Stimulated activated CD4-positive, alpha-beta T cell treated with anti-CD3 and anti-CD28 coated beads, Interleukin-12 subunit alpha, Interleukin-12 subunit beta, amount 100 ng/mL, for 24 hours (primary cell): ENCODE data around the gene FAM13C.
"Not testable (repeated sequence)": the region's sequence is repeated elsewhere in the genome, so short reads cannot be mapped to it uniquely, and the experiment has no call there.

Experiments
- DNase-seq, 2 experiments: peaks; one replicate each; pipeline ENCODE4 v3.0.0-alpha.2; 2020; ENCODE audit warnings: low read depth in 2 of 2

Gene FAM13C

GRCh38 chr10:59362144-59362958, at the start of gene FAM13C:
Gene FAM13C (minus strand): TSS chr10:59362549. CDS start chr10:59362460, 89 bp downstream.
- no peak for DNase-seq

GRCh38 chr10:59405235-59405634, 42.9 kb upstream of the FAM13C start:
- DNase-seq = no peak

GRCh38 chr10:59400214-59400613, 37.9 kb upstream of the FAM13C start:
- no peak for DNase-seq

- not testable (repeated sequence) for DNase-seq
These were observed 37.0 kb upstream of the FAM13C start for GRCh38 chr10:59399329-59399728.

DNA sequence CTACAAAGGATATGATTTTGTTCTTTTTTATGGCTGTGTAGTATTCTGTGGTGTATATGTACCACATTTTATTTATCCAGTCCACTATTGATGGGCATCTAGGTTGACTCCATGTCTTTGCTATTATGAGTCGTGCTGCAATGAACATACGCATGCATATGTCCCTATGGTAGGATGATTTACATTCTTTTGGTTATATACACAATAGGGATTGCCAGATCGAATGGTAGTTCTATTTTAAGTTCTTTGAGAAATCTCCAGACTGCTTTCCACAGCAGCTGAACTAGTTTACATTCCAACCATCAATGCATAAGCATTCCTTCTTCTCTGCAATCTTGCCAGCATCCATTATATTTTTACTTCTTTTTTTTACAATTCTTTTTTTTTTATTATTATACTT, 35.6 kb upstream of the FAM13C start:
- no peak for DNase-seq

- no peak for DNase-seq
These were observed 33.6 kb upstream of the FAM13C start for GRCh38 chr10:59395984-59396383.

DNA sequence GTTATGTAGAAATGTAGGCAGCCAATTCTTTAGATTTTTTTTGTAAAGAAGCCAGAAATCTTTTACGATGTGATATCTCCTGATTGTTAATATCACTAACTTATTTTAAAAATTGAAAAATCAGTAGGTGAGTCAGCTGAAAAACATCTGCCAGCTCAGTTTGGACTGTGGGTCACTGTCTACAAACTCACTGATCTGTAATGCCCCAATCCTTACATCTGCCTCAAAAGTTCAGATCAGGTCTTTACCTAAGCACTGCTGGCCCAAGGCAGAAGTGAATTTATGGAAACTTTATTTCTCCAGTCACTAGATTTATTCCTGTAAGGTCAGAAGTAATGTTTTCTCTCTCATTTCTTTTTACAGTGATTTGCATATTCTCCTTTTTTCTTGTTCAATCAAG, 31.0 kb upstream of the FAM13C start:
- DNase-seq = no peak

DNA sequence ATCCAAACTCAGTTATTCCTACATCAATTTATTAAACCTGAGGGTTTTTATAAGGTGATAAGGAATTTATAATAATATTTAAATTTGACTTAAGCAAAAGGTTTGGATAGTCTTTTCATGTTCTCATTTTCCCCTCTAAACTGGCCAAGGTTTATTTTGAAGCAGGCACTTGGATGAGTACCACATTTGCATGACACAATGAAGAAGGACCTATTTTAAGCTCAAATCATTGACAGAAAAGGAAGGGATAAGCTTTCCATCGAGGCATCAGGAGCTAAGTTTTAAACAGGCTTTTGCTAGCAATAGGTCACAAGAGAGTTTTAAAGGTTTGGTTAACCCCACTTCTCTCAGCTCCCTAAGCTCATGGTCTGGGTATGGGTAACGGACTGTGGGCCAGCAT, 28.7 kb upstream of the FAM13C start:
- DNase-seq = no peak

GRCh38 chr10:59388671-59388976, 26.3 kb upstream of the FAM13C start:
- no peak for DNase-seq

GRCh38 chr10:59387951-59388670, 25.8 kb upstream of the FAM13C start:
- DNase-seq = no peak

- DNase-seq = no peak
These were observed 22.4 kb upstream of the FAM13C start for GRCh38 chr10:59384761-59385160.

DNA sequence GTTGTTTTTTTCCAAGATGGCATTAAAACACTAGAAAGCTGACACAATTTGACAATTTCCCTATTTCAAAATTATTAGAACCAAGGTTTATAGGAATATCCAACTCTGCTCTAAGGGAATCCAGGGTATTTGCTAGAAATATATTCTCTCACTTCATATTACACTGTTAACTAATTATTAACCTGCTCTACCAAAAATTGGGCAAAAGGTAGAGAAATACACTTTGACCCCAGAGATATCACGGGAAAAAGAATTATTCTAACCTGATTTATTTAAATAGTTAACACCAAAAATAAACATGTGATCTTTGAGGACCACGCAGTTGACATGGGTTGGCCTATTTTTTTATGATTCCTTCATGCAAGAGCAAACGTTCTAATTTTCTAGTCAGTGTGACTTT, 21.6 kb upstream of the FAM13C start:
- DNase-seq = no peak

GRCh38 chr10:59383436-59383835, 21.1 kb upstream of the FAM13C start:
- DNase-seq = no peak

DNA sequence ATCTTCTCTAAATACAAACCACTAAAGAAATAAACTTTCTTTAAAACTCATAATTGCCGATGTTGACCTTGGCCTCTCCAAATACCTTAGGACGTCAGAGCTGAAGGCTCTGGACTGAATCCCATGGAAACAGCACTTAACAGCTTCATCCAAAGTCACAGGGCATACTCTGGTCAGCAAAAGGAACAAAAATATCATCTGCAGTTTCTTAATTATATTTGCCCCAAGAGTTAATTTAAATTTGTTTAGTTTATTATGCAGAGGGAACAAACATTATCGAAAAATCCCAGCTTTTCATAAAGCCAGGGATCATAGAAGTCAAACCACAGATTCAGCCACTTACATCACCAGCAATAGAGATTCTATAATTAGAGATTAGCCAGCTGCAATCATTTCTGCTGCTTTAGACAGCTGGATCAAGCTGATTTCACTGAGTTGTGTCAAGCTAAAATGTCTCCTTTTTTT, 20.5 kb upstream of the FAM13C start:
- no peak for DNase-seq

GRCh38 chr10:59381687-59382086, 19.3 kb upstream of the FAM13C start:
- DNase-seq = no peak

DNA sequence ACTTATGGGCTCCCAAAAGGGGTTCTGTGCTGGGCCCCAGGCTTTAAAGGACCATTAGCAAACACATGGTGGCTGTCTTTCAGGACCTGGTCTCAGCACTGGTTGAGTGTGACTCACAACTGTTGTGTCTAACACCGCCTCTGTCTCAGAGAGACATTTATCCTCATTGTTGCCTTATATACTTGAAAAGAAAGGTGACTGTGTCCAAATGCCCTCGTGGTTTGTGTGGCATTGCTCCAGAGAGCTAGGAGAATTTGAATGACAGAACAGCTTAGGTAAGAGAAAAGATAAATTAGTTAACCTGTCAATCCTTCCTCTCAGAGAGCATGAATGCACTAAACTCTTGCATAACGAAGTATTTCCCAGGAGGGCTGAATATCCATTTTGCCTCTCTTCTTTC, 14.5 kb upstream of the FAM13C start:
- DNase-seq = no peak

- no peak for DNase-seq
These were observed 13.6 kb upstream of the FAM13C start for GRCh38 chr10:59375990-59376389.

GRCh38 chr10:59374916-59375315, 12.6 kb upstream of the FAM13C start:
- DNase-seq = no peak

DNA sequence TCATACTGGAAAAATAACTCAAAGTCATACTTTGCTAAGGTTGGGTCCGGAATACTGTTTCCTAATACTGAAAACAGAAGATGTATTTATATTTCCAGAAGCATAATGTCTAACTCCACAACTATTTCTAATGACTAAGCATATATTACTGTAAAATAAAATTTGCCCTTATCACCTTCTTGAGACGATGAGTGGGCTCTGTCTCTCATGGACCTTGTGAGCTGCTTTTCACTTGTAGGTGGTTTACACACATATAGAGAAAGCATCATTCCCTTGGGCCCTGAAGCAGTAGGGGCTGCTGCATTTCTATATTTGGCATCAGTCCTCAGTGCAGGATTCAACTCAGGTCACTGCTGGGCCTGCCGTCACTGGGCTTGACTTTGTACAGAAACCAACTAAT, 10.7 kb upstream of the FAM13C start:
- no peak for DNase-seq

DNA sequence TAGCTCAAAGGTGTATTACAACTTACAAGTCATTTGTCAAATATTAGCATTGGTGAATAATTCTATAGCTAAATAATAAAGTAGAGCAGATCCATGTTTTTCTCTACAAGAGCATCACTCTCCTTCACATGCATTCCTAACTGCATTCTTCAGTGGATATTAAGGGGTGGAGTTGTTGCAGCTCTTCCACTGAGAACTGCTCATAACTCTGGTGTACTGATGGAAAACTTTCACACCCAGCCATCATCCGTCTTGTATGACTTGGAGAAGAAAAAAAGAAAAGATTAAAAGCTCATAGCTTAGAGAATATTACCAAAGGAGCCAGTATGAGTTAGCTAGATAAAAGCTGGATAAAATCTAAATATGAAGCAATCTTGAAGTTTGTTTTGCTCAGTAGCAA, 10.2 kb upstream of the FAM13C start:
- DNase-seq = no peak

GRCh38 chr10:59366290-59366689, 3.9 kb upstream of the FAM13C start:
- DNase-seq = no peak

DNA sequence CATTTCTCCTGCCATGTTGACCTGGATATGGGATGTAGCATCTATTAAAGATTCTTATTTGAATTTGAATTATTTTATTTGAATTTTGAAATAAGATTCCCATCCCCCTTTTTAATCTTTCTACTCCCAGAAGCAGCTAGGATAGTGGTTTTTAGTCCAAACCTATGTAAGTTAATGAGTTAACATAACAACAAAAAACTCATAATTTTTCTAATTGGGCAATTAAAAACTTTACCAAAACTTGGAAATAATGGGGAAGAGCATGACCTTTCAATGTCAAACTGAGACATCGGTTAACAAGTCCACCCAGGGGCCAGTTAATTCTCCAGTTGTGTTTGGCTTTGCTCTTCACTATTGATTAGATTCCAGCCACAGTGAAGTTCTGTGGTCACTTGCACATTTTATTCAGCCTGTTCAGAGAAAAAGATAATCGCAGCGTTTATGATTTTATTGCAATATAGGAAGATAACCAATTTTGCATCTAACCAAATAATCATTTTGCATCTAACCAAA, 1.2 kb upstream of the FAM13C start:
- DNase-seq = no peak

DNA sequence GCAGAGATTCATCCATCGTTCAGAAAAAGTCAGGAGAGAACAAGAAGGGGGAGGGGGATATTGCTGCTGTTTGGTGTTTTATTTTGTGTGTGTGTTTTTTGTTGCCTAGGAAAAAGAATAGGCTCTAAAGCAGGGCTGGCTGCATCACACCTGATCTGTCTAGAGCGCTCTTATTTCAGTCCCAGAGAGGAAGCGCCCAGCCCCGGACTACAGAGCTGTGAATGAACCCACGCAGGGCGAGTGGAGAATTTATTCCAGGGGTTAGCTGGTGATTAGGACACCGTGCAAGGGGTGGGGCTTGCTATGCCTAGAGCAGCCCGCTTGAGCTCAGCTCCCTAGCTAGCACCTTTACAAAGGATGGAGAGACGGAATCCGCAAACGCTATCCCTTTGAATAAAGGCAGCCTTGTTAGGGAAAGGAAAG, 621 bp upstream of the FAM13C start:
- DNase-seq = no peak
